Peyer's patch (tissue), 4 donors: ENCODE results near the gene FAM237A.

Source experiments
- CTCF ChIP-seq, 6 experiments: fragments of 450-650 bp in 4 of 6; fragments of 200-600 bp in 2 of 6; sonication (generic) in 1 of 6; IDR thresholded peaks; one replicate each; pipeline ENCODE4 v1.5.1; 2017 to 2019; ENCODE audit warnings: antibody characterized with exemption in 6 of 6, mild to moderate bottlenecking in 3 of 6, moderate library complexity in 1 of 6
- POLR2A ChIP-seq, 2 donors: fragments of 450-650 bp; IDR thresholded peaks; one replicate each; pipeline ENCODE4 v1.5.1; 2017; ENCODE audit warnings: antibody characterized with exemption in 2 of 2, mild to moderate bottlenecking in 2 of 2, moderate library complexity in 2 of 2

- no peak for TF ChIP-seq CTCF (IDR thresholded peaks at IDR 0.05)
- TF ChIP-seq POLR2A (IDR thresholded peaks at IDR 0.05): no peak
Observed at GRCh38 chr2:206639636-206640035, 2.7 kb upstream of the FAM237A start.
